ENCODE data around the gene PEA15. TPM values are rescaled to one million over a fixed set of nuclear protein-coding genes. Genes with fewer than 3 reads are reported as not detected.

Gene PEA15
- total RNA-seq, 2 experiments from 2014 or later: 9.4 to 10.3 TPM

DNA sequence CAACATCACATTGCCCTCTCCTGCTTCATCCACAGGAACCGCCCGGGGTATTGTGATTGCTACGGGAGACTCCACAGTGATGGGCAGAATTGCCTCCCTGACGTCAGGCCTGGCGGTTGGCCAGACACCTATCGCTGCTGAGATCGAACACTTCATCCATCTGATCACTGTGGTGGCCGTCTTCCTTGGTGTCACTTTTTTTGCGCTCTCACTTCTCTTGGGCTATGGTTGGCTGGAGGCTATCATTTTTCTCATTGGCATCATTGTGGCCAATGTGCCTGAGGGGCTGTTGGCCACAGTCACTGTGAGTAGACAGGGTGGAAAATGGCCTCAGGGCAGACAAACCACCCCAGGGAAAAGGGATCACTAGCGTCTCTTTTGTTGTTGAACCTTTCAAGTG is 41.1 kb upstream of the PEA15 start:
- Mint-ChIP-seq H3K36me3 (ENCODE audit: low read depth) (no peaks in the 10 kb centered on the region), H3K27me3 (peaks cover 23% of the 10 kb centered on the region), H3K27ac (no peak overlapping the region), H3K4me1 (ENCODE audit: low read depth) (peaks cover 3% of the 10 kb centered on the region), H3K9me3 (no peaks in the 10 kb centered on the region), H3K4me3 (no peak overlapping the region)
- no peak overlapping the region for H3K4me3 ChIP-seq (ENCODE audit: low read length)
- TF ChIP-seq, protein P1, sequence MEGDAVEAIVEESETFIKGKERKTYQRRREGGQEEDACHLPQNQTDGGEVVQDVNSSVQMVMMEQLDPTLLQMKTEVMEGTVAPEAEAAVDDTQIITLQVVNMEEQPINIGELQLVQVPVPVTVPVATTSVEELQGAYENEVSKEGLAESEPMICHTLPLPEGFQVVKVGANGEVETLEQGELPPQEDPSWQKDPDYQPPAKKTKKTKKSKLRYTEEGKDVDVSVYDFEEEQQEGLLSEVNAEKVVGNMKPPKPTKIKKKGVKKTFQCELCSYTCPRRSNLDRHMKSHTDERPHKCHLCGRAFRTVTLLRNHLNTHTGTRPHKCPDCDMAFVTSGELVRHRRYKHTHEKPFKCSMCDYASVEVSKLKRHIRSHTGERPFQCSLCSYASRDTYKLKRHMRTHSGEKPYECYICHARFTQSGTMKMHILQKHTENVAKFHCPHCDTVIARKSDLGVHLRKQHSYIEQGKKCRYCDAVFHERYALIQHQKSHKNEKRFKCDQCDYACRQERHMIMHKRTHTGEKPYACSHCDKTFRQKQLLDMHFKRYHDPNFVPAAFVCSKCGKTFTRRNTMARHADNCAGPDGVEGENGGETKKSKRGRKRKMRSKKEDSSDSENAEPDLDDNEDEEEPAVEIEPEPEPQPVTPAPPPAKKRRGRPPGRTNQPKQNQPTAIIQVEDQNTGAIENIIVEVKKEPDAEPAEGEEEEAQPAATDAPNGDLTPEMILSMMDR (IDR thresholded peaks at IDR 0.05): no peak
- no peaks in the 10 kb centered on the region for H3K27me3 ChIP-seq (ENCODE audit: control insufficient read depth in 1 of 2, insufficient read depth in 2 of 2, low read length in 2 of 2)
- H3K9me3 ChIP-seq (ENCODE audit: control insufficient read depth in 1 of 2, insufficient read depth in 1 of 2, low read length in 2 of 2): no peaks in the 10 kb centered on the region
- ChIA-PET POLR2A (no interaction called here), CTCF (no interaction called here)
- intact Hi-C loops (cut with DNase I, micrococcal nuclease): no loop called here
- H3K4me1 ChIP-seq (ENCODE audit: insufficient read depth, low read length): no peaks in the 10 kb centered on the region
- no peak for ATAC-seq (ENCODE audit: poor library complexity)
- DNase-seq: no peak
- no peaks in the 10 kb centered on the region for H3K36me3 ChIP-seq (ENCODE audit: insufficient read depth, low read length)
- no peak overlapping the region for H3K27ac ChIP-seq (ENCODE audit: low read depth in 1 of 2, low read length in 2 of 2)

DNA sequence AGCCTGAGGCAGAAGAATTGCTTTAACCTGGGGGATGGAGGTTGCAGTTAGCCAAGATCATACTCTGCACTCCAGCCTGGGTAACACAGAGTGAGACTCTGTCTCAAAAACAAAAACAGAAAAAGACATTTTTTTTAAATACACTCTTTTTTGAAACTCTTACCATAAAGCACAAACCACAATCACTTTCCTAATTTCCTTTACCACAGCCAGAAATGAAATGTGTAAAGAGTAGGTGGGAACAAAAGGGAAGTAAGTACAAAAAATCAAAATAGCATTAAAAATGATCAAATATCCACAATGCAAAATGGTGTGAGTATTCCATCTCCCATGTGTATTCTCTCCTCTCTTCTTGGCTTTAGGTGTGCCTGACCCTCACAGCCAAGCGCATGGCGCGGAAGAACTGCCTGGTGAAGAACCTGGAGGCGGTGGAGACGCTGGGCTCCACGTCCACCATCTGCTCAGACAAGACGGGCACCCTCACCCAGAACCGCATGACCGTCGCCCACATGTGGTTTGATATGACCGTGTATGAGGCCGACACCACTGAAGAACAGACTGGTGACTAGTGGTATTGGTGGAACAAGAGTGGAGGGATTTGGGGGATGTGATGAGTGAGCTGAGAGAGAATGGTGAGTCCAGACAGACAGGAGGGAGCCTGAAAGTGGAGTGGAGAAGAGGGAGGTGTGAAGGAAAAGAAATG is 38.9 kb upstream of the PEA15 start:
- Mint-ChIP-seq H3K4me3 (no peak overlapping the region), H3K27me3 (peaks cover 26% of the 10 kb centered on the region), H3K4me1 (ENCODE audit: low read depth) (peaks cover 10% of the 10 kb centered on the region), H3K27ac (no peak overlapping the region), H3K36me3 (ENCODE audit: low read depth) (no peaks in the 10 kb centered on the region), H3K9me3 (no peaks in the 10 kb centered on the region)
- H3K9me3 ChIP-seq (ENCODE audit: control insufficient read depth in 1 of 2, insufficient read depth in 1 of 2, low read length in 2 of 2): no peaks in the 10 kb centered on the region
- TF ChIP-seq, protein P1 (IDR thresholded peaks at IDR 0.05): no peak
- no peaks in the 10 kb centered on the region for H3K36me3 ChIP-seq (ENCODE audit: insufficient read depth, low read length)
- H3K27ac ChIP-seq (ENCODE audit: low read depth in 1 of 2, low read length in 2 of 2): no peak overlapping the region
- ATAC-seq (ENCODE audit: poor library complexity) (no peak), DNase-seq (no peak)
- ChIA-PET POLR2A (no interaction called here), CTCF (no interaction called here)
- H3K27me3 ChIP-seq (ENCODE audit: control insufficient read depth in 1 of 2, insufficient read depth in 2 of 2, low read length in 2 of 2): peaks cover 0 to 3% of the 10 kb centered on the region in 2 experiments
- intact Hi-C loops (cut with DNase I, micrococcal nuclease): no loop called here
- H3K4me1 ChIP-seq (ENCODE audit: insufficient read depth, low read length): peaks cover 4% of the 10 kb centered on the region
- no peak overlapping the region for H3K4me3 ChIP-seq (ENCODE audit: low read length)

DNA sequence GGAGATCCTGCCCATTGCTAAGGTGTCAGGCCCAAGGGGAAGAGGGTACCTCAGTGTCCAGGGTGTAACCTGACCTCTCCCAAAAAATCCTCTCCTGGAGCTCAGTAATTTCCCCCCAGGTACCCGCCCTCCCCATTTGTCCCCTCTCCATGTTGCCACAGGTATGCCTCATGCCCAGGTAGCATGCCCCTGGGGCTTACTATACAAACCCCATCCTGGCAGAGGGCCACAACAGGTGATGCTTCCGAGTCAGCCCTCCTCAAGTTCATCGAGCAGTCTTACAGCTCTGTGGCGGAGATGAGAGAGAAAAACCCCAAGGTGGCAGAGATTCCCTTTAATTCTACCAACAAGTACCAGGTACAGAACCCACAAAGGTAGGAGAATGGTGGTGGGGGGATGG is 38.1 kb upstream of the PEA15 start:
- Mint-ChIP-seq H3K27me3 (peaks cover 26% of the 10 kb centered on the region), H3K9me3 (no peaks in the 10 kb centered on the region), H3K36me3 (ENCODE audit: low read depth) (no peaks in the 10 kb centered on the region), H3K4me3 (no peak overlapping the region), H3K4me1 (ENCODE audit: low read depth) (peaks cover 10% of the 10 kb centered on the region), H3K27ac (no peak overlapping the region)
- H3K4me1 ChIP-seq (ENCODE audit: insufficient read depth, low read length): peaks cover 4% of the 10 kb centered on the region
- ChIA-PET CTCF (no interaction called here), POLR2A (no interaction called here)
- H3K36me3 ChIP-seq (ENCODE audit: insufficient read depth, low read length): no peaks in the 10 kb centered on the region
- H3K27ac ChIP-seq (ENCODE audit: low read depth in 1 of 2, low read length in 2 of 2): no peak overlapping the region
- no peak for DNase-seq
- intact Hi-C loops (cut with DNase I, micrococcal nuclease): no loop called here
- peaks cover 0 to 3% of the 10 kb centered on the region in 2 experiments for H3K27me3 ChIP-seq (ENCODE audit: control insufficient read depth in 1 of 2, insufficient read depth in 2 of 2, low read length in 2 of 2)
- ATAC-seq (ENCODE audit: poor library complexity): no peak
- no peaks in the 10 kb centered on the region for H3K9me3 ChIP-seq (ENCODE audit: control insufficient read depth in 1 of 2, insufficient read depth in 1 of 2, low read length in 2 of 2)
- no peak overlapping the region for H3K4me3 ChIP-seq (ENCODE audit: low read length)
- TF ChIP-seq, protein P1 (IDR thresholded peaks at IDR 0.05): no peak

All from CD4-positive, alpha-beta T cell (primary cell).